Mucosa of gallbladder (tissue), 1 donor: ENCODE results near the gene PRIMA1. TPM values are rescaled to one million over a fixed set of nuclear protein-coding genes. Genes with fewer than 3 reads are reported as not detected.
"Not testable (repeated sequence)": the region's sequence is repeated elsewhere in the genome, so short reads cannot be mapped to it uniquely, and the experiment has no call there.

ENCODE experiments used
- DNase-seq: peaks from one replicate; pipeline ENCODE4 v3.0.0-alpha.2; 2020; ENCODE audit warnings: low spot score
- total RNA-seq: library from RNA; stranded (reverse); gene quantifications from one replicate; pipeline ENCODE4 v1.2.1, GENCODE V29; 2021
- donor health status: DM: no; HTN: no; CAD: no.

The PRIMA1 gene, protein sequence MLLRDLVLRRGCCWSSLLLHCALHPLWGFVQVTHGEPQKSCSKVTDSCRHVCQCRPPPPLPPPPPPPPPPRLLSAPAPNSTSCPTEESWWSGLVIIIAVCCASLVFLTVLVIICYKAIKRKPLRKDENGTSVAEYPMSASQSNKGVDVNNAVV
- 5.0 TPM for total RNA-seq

DNA sequence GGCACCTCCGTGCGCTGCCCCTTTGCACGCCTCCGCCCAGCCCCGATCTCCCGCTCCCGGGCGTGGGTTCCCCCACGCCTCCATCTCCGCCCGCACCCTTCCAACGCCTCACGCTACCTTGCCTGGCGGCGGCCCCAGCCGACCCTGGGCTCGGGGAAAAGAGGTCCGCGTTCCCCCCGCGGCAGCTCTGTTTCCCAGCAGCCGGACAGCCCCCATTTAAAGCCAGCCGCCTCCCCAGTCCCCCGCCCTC is at the start of gene PRIMA1:
TSS of gene PRIMA1 (minus strand) at position 193 of the 250 bp plus-strand sequence. CDS start 767 bp downstream, outside the sequence.
- no peak for DNase-seq

DNA sequence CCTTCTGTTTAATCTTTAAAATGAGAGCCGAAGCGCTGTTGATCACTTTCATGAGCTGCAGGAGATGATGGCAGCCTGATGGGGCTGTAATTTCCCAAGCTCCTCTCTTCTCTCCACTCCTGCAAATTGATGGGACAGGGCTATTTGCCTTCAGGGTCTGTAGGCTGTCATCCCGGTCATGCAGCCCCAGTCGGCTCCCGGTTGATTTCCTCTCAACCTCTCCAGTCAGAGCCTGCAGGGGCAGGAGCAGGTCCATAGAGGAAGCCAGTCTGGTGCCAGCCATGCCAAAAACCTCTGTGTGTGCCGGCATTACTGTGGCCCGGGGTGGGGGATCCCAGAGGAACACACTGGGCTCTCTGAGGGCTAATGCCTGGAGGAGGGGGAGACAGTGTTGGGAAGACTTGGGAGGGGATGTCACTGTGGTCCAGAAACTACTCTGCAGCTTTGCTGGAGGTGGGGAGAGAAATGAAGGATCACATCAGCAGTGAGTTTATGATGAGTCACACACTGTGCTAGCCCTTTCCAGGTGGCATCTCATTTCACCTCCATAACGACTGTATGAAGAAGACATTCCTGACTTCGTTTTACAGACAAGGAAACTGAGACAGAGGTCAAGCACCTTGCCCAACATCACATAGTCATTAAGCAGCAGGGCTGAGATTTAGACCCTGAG is 46.5 kb upstream of the PRIMA1 start:
- DNase-seq = no peak

DNA sequence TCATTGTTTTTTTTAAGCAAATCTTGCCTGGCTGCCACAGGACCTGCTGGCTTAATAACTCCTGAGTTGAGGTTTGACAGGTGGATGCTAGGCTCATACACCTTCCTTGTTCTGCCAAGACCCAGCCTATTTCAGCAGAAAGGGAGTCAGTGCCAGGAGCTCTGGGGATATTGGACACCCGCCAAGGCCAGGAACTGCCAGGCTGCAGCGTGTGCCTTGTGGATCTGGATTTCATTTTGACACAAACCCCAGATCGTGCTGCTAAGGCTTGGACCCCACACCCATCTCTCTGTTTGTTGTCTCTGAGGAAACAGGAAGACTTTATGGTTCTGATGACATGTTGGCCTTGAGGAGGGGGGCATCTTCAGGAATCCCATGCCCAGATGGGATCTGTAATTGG is 44.4 kb upstream of the PRIMA1 start:
- DNase-seq = peak; percentile 39

DNA sequence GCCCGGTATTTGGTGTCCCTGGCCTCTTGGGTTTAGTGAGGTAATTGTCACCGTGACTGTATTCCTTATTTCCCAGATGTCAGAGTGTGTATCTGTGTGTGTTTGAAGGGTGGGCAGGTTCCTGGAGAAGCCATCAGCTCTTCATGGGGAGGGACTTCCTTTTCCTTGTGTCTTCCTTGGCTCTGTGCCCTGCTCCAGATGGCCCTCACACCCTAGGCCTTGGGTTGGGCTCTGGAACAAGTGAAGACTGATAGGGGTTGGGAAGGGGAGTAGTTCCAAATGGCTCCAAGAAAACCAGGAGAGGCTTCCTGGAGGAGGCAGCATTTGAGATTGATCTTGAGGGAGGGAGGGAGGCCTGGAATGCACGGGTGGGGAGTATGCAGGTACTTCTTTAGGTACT is 43.8 kb upstream of the PRIMA1 start:
- DNase-seq = no peak

DNA sequence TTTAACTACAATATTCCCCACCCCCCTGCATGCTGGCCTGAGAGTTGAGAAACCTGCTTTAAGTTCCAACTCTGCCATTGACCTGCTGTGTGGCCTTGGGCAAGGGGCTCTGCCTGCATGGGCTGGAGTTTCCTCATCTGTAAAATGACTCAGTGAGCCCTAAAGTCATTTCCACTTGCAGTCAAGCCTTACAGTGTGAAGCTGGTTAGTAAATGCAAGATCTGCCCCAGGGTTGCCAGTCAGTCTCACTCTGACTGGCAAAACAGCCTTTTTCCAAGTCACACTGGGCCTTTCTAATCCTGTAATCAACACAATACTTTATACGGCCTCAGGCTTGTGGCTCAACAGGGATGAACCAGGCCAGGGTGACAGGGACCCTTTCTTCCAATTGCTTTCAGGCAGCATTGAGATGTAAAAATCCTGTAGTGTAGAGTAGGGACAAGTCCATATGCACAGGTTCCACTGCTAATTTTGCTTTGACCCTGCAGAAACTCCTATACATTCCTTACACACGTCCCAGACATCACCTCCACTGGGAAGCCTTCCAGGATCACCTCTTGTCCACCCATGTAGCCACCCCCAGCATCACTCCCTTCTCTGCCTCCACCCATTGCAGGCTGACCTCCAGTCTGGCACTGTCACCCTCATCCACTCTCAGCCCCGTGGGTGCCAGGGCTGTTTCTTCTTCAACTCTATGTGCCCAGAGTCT is 42.6 kb upstream of the PRIMA1 start:
- DNase-seq = no peak

DNA sequence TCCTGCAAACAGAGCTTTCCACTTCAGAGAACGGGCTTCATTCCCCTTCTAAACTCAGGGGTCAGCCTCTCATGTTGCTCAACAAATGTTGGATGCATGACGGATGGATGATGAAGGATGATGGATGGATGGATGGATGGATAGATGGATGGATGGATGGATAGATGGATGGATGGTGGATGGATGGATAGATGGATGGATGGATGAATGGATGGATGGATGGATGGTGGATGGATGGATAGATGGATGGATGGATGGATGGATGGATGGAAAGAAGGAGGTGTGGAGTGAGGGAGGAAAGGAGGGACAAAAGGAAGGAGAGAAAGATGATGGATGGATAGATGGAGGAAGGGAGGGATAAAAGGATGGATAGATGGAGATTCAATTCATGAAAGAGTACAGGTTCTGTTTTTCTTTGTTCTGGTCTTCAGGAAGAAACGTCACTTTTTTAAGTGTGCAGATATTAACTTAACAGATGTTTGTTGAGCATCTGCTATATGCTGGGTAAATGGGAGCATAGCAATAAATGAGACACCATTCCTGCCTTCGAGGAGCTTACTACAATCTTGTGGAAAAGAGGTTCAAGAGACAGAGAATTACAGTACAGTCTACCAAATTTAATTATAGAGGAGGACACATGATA is 41.7 kb upstream of the PRIMA1 start:
- no peak for DNase-seq

DNA sequence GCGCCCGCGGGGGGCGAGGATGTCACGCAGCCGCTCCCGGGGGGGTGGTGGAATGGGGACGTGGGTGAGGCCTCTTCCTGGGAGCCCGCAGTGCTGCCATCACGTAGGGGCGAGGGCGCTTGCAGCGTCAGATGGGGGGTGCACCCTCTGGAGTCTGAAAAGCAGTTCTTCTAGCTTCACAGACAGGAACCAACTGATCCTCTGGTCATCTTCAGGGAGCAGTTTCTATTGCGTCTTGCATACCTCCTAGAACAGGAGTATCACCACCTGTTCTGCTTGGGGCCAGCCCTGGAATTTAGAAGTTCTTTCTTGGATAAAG is 36.9 kb upstream of the PRIMA1 start:
- DNase-seq = no peak

DNA sequence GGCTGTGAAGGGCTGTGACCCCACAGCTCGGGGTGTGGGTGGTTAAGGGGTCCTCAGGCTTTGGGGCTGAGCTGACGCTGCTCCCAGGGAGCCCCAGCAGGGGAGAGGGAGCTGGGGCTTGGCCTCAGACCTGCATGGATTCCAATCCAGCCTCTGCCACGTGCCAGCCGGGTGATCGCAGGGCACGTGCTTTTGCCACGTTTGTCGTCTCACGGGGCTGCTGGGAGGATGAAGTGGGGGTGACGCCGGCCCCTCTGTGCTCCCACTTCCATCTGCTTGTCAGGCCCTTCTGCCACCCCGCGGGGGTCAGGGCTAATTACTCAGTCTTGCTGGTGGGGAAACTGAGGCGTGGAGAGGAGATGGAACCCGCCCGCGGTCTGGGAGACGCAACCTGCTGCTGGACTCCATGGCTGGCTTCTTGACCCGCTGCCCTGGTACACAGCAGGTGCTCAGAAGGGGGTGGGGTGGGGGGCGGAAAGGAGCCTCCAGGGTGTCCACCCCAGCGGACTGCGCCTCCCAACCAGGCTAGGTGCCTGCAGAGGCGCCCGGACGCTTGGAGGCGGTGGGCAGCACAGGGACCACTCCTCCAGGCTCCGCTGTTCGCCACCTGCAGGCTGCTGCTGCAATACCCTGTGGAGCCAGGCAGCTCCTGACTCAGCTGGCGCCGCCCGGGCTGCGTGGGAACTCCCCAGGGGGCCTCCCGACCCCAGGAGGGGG is 36.4 kb upstream of the PRIMA1 start:
- DNase-seq = no peak

DNA sequence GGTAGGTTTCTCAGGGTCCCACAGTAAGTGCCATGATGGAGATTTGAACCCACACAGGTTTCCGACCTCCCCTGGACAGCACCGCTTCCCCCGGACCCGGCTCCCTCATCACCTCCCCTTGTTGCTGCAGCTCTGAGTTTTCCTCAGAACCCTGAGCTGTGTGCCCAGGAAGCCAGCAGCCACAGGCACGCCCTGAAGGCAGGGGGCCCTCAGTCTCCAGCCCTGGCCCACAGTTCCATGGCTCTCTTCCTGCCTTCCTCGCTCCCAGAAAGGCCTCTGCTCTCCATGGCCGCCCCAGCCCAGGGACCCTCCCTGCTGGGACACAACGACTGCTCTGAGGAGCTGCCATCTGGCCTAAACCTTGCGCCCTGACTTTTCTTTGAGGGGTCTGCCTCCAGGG is 35.8 kb upstream of the PRIMA1 start:
- DNase-seq = no peak

DNA sequence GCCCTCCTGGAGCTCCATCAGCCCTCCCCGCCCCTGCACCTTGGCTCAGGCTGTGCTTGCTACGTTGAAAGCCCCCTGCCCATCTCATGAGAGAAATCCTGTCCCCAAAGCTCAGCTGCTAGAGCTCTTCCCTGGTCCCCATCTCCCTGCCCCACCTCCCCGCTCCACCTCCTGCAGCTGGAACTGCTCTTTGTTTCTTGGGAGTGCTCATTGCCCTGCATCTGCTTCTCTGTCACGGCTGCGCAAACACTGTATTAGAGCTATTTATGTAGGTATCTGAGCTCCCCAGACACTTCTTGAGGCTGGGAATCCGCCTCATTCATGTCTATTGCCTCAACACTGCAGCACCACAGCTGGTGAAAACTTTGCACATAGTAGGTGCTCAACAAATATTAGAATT is 32.8 kb upstream of the PRIMA1 start:
- no peak for DNase-seq

DNA sequence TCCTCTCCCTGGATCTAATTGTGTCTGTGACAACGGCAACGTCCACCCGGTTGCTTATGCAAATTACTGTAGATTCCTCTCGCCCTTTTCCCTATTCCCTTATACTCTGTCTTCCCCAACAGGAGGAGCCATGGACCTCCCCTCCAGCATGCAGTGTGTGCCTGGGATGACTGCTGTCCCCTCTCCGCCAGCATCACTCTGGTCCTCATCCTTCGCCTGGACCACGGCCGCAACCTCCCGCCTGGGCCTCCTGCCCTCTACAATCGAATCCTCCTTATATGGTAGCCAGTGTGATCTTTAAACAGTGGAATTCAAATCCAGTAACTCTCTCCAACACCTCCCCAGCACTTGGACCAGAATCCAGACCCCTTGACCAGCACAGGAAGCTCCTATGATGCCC is 30.6 kb upstream of the PRIMA1 start:
- DNase-seq = no peak

DNA sequence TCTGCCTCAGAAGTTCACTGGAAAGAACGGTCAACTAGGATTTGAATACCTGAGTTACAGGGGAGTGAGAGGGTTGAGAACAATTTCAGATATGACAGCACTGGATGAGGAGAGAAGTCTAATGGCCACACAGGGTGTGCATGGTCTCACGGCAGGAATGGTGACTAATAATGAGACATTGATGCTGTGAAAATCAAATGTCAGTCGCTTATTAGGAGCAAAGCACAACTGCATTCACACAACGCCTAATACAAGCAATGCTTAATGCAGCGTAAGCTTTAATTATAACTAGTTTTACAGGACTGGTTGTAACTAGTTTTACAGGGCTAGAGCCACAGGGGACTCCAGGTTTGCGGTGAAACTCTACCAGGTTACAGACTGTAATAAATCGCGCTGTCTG is 23.4 kb upstream of the PRIMA1 start:
- no peak for DNase-seq

DNA sequence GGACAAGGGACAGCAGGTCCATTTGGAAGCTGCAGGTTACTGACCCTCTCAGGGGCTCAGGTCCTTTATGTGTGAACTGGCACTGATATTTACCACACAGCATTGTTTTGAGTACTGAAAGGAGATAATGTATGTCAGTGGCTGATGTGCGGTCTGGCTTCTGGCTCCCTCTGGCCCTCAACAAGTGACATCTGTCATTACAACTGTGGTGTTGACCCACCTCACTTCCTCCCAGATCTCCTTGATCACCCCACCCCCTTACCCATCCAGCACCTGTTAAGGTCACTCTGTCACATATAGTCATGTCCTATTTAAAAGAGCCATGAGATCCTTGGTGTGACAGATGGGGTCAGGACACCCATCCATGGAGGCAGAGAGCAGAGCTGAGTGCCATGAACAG is 22.7 kb upstream of the PRIMA1 start:
- no peak for DNase-seq

DNA sequence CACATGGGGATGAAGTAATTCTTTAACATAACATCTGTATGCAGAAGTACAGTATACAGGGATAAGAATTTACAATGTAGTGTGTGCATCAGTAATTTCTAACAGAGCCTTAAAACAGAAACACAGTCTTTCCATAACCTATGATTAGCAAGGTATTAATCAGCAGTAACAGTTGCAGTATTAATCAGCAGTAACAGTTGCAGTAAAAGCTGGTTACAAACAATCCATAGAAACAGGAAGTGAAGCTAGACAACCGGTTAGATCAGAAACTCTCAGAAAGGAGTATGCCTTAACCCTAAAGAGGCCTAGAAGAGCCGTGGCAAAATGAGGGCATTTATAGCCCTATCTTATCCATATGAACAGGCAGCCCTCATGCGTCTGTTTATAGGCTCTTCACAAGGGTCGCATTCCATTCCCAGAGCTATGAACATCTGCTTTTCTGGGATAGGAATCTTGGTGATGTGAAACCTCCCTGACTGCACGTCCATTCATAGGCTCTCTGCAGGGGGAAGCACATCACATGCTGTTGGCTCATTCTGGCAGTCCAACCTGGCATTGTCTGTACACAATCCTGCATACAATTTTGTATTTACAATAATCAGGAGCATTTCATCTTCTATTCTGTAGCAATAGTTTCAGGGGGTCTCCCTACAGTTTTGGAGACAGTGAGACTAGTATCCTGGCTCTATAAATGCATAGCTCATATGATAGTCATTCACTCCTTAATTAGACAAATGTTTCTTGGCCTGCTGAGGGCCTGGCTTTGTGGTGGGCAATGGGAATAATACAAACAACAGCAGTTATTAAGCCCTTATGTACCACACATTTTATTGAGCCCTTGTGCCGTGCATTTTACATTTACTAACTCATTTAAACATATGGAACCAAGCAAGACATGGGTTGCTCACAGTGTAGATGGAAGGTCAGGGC is 21.5 kb upstream of the PRIMA1 start:
- not testable (repeated sequence) for DNase-seq

DNA sequence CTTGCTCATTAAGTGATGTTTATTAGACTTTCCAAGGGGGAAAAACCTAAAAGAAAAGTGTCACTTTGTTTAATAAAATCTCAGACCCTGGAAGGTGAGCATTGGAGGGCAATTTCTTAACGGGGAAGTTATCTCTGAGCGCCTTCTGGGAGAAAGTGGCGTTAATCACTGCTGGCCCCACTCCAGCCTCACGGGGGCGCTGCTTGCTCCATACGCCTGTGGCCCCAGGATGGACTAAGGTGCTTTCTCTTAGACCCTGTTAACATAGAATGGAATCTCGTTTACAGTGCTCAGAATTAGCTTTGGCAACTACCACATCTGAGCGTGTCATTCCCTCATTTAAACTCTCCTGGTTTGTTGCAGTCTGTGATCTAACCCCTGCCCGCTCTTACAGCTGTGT is 16.4 kb upstream of the PRIMA1 start:
- DNase-seq = no peak

DNA sequence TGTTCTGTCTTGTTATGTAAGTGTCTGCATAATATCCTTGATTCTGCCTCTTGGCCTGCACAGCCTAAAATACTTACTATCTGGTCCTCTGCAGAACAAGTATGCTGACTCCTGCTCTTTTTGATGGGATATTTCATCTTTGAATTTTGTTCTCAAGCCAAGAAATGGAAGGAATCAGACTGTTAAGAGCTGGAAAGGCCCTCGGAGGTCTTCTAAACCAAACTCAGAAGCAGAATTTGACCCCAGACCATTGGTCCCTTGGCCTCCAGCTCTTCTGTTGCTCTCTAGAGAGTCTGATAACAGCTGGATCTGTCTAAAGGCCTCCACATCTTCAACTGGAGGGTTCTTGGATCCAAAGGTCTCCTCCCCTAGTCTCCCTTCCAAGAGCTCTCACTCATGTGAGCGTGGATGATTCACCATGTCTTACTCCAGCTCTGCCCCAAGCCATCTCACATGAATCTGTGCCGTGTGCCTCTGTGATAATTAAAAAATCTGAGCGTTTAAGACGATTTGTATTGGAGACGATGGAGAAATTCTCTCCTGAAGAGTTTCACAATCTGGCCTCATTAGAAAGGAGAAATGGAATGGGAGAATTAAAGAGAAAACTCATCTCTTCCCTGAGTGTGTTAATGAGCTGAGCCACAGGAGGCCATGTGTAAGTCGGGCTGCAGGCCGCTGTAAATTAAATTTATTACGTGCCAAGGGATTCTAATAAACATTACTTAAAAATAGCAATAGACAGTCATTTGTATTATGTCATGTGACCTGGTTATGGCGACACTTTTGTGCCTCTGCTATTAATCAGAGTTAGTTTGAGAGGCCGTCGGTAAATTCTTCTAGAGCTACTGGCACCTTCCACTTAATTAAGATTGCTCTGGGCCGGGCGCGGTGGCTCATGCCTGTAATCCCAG is 15.4 kb upstream of the PRIMA1 start:
- no peak for DNase-seq

DNA sequence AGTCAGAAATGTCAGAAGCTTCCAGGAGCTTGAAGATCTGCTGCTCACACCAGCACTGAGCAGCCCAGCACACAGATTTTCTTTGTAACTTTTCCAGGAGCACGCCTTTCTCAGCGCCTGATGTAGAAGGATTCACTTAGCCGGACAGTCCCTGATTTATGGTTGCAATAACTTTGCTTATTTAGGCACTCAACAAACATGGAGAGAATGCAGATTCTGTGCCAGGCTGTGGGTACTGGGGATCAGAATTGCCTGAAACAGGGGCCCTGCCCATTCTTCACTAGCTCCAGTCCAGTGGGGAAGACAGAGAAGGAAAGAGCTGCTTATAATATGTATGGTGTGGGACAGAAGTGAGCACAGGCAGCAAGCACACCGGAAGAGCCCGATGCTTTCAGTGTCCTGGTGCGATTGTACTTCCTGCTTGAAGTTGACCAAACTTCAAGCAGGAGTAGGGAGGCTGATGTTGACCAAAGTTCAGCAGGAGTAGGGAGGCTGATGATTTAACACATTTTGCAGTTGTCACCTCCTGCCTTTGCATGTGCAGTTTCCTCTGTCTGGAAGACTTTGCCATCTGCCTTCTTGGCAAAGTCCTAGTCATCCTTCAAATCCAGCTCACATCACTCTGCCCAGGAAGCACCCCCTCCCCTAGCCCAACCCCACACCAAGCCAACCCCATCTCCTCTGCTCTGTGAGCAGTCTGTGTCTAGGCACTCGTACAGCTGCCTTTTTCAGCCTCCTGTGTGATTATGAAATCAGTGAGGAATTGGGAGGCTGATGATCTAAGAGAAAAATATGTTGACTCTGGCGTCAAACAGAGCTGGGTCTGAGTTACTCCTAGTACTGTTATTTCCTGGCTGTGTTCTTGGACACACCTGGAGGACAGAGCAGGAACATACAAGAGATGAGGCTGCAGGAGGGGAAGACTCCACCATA is 12.0 kb upstream of the PRIMA1 start:
- DNase-seq = no peak

DNA sequence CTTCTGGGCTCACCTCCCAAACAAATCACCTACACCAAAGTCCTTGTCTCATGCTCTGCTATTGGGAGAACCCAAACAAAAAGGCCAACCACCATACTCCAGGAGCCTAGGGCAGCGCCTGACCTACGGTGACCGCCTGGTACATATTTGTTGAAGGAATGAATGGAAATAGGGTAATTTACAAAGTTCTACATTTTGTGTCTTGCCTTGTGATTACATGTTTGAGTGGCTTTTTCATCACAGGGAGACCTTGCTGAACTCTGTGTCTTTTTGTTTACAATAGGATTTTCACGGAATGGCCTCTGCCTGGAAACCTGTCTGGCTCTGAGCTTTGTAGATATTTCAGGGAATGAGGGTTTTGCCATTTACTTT is 11.3 kb upstream of the PRIMA1 start:
- DNase-seq = no peak

DNA sequence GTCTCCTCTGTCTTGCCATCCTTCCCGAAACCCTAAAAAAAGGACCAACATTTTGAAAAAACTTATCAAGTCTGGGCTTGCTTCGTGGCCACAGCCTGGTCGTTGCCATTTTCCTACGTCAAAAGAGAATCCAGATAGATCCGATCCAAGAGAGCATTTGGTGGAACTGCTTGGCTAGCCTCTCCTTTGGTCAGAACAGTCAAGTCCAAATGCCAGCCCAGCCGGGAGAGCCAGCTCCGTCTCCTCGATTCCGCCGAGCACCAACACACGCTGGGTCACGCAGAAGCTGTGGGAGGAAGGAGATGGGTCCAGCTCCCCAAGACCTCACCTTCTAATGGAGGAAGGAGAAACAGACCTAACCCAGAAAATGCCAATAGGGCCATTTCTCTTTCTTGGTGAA is 9.3 kb upstream of the PRIMA1 start:
- DNase-seq = no peak
